GM19043 (cell line): Measurements from ENCODE around the gene SH2D3A.
"Not testable (repeated sequence)": the region's sequence is repeated elsewhere in the genome, so short reads cannot be mapped to it uniquely, and the experiment has no call there.

Experiments
- ATAC-seq: cut with Tn5 transposase; IDR thresholded peaks from one replicate; pipeline ENCODE4 v1.9.1; 2021; ENCODE audit warnings: low read depth; ENCODE audit not compliant: unreplicated experiment

SH2D3A gene

GRCh38 chr19:6762253-6762797, 4.9 kb downstream of the SH2D3A start:
- not testable (repeated sequence) for ATAC-seq

DNA sequence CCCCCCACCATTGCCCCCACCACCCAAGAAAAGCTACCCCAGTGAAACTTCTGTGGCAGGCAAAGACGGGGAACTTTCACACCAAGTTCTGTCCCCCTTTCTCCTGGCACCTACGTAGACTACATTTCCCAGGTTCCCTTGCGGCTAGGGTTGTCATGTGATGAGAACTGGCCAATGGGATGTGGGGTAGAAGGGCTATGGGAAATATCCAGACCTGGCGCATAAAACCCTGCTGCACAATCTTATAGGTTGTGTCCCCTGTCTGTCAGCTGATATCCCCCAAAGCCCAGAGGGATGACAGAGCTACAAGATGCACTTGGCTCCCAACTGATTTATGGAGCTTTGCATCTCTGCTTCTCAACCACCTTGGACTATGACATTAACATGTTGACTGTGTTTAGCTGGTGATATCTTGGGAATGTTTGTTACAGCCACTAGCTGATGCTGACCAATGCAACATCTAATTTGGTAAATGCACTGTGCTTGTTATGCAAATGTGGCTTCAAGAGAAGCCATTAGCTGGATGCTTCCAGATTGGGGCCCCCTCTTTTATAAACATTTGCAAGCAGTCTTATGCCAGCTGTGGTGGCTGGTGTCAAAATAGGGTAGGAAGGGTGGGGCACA, 6.1 kb downstream of the SH2D3A start:
- ATAC-seq = no peak

GRCh38 chr19:6760606-6761005, 6.6 kb downstream of the SH2D3A start:
- ATAC-seq = no peak

DNA sequence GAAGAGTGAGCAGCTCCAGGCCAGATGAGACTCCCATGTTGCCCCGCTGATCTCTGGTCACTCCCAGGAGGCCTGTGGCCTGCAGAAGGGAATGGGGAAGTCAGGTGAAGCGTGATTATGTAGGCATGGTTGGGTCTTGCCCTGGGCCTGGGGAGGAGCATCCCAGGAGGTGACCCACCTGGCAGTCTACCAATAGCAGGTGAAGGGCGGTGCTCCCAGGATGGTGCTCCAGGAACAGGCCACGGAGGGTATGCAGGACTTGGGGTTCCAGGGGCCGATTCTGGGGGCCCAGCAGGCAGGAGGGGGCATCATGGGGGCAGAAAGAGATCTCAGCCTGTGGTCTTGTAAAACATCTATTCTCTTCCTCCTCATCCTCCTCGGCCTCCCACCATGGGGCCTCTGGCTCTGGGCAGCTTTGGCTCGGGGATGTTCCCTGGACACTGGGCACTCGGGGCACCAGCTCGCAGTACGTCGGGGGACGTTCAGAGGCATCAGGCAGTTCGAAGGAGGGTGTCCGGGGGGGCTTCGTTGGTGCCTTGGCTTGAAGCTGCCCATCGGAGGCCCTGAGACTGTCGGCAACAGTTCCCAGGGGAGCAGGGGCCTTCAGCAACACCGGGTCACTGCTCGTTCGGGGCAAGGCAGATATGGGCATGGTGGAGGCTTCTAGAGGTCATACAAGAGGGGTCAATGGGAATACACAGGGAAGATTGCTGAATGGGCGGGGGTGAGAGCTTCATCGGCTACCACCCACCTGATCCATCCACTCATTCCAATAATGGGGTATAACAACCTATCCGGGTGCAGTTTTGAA, 12.4 kb downstream of the SH2D3A start:
- ATAC-seq = no peak

DNA sequence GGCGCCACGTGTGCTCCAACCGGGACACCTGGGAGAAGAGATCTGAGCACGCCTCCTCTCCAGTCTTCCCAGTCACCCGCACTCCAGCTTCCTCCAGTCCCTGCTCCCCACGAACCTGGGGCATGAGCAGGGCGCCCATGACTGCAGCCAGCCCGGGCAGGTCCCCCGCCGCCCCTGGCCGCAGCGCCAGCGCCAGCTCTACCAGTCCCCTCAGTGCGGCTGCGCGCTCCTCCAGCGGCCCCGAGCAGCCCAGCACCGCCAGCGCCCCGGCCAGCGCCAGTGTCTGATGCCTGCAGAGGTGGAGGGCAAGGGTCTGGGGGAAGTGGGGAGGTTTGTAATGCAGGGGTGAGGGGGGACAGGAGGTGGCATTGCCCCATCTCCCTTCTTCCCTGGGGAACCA, 13.1 kb downstream of the SH2D3A start:
- no peak for ATAC-seq

GRCh38 chr19:6753178-6754031, 13.8 kb downstream of the SH2D3A start:
- ATAC-seq = peak; percentile 64

GRCh38 chr19:6752256-6753177, 14.7 kb downstream of the SH2D3A start:
- no peak for ATAC-seq

DNA sequence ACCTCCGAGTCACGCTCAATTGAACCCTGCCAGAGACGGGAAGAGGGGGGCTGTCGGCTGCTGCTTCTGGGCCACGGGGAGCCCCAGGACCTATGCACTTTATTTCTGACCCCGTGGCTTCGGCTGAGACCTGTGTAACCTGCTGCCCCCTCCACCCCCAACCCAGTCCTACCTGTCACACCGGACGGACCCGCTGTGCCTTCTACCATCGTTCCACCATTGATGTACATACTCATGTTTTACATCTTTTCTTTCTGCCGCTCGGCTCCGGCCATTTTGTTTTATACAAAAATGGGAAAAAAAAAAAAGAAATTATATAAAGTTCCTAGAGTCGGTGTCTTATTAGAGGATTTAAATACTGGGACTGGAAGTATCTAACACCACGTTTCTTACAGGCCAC, 16.0 kb downstream of the SH2D3A start:
- ATAC-seq = no peak

- ATAC-seq = no peak
These were observed 17.2 kb downstream of the SH2D3A start for GRCh38 chr19:6750062-6750461.

- ATAC-seq = not testable (repeated sequence)
These were observed 18.7 kb downstream of the SH2D3A start for GRCh38 chr19:6748543-6748942.

DNA sequence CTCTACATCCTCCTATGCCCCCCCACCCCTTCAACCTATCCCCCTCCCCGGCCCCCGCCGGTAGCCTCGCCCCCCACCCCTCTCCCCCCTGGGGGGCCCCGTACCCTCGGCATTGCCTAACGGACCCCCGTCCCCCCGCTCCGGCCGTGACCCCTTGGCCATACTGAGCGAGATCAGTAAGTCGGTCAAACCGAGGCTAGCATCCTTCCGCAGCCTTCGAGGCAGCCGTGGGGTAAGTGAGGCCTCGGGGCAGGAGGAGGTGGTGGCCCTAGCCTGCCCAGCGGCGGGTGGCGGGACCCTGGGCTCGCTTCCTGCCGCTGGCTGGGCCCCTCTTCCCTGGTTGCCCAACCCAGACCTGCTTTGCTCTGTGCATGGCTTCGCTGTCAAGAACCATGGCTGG, 21.3 kb downstream of the SH2D3A start:
- ATAC-seq = no peak

DNA sequence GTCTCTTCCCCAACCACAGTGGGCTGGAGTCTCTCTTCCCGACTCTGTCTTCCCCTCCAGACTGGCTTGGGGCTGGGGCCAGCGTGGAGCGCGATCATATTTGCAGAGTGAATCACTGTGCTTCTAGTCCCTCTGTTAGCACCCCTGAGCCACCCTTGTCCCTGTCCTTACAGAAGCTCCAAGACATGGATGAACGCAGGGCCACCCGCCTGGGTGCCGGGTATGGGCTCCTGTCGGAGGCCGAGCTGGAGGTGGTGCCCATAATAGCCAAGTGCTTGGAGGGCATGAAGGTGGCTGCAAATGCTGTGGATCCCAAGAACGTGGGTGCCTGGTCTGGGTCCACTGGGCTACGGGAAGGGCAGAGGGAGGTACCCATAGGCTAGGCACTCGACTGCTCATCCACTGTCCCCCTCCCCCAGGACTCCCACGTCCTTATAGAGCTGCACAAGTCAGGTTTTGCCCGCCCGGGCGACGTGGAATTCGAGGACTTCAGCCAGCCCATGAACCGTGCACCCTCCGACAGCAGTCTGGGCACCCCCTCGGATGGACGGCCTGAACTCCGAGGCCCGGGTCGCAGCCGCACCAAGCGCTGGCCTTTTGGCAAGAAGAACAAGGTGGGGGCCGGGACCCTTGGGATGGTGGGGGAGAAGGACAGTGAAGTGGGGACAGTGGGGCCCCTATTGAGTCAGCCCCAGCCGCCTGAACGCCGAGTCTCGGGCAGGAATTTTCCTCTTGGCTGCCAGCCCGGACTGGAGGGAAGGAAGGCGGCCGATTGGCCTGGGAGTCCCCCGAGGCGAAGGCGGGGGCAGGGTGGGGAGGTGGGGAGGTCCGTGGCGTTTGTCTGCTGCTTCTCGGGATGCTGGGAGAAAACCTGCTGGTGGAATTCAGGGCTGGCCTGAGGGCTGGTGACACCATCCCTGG, 22.6 kb downstream of the SH2D3A start:
- ATAC-seq = no peak

DNA sequence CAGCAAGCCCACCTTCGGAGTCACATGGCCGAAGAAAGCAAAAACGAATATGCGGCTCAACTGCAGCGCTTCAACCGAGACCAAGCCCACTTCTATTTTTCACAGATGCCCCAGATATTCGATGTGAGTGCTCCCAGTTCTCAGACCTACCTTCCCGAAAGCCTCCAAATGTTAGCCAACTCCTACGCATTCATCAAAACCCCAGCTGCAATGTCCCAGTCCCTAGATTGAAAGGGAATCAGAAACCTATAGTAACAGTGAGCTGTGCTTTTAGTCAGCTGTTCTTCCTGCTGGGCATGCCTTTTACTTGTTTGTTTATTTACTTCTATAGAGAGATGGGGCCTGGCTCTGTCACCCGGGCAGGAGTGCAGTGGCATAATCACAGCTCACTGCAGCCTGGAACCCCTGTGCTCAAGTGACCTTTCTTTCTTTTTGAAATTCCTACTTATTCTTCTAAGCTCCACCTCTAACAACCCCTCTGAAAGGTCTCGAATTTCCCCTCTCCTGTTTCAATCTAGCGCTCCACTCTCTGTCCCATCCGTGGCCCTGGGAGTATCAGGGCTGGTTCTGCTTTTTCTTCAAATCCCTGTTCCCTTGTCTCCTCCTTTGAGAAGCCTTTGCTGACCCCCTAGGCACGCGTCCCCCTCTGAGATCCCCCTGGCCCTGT, 23.4 kb downstream of the SH2D3A start:
- no peak for ATAC-seq

DNA sequence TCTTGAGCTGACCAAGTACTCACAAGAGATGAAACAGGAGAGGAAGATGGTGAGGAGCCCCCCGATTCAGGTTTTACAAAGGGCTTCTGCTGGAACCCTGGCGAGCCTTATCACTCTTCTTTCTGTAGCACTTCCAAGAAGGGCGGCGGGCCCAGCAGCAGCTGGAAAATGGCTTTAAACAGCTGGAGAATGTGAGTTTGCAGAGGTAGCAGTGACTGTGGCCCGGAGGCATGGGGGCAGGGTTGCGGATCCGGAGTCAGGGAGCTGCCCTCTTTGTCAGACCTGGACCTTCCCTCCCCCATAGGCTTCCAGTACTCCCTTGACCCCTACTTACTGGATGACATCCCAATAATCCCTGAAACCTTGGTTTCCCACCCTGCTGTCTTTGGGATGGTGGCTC, 24.2 kb downstream of the SH2D3A start:
- ATAC-seq = no peak

- no peak for ATAC-seq
These were observed 26.5 kb downstream of the SH2D3A start for GRCh38 chr19:6740589-6741343.

DNA sequence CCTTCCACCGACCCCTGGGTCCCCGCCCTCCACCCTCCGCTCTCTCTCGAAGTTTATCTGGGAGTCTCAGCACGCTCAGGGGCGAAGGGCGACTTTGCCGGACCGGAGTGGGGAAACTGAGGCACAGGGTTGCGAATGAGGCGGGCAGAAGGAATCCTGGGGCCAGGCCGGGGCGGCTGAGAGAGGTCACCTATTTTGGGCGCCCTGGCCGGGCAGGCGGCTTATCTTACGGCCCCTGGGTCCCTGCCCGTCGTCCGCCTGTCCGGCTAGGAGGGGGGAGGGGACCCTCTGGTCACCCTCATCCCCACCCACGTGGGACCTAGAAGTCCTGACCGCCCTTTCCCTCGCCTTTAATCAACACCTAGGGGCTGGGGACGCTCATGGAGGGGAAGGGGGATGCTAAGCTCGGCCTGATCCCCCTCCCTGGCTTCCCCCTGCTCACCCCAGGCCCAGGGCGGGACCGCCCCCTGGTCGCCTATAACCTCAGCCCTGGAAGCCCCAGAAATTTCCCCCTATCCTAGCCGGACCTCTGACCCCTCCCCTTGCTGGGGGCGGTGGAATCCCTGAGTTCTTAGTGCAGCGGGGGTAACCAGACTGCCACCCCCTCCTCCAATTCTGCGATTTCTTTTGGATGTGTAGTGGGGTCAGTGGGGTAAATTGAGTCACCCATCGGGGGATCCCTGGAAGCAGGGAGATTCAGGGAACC, 27.2 kb downstream of the SH2D3A start:
- no peak for ATAC-seq

DNA sequence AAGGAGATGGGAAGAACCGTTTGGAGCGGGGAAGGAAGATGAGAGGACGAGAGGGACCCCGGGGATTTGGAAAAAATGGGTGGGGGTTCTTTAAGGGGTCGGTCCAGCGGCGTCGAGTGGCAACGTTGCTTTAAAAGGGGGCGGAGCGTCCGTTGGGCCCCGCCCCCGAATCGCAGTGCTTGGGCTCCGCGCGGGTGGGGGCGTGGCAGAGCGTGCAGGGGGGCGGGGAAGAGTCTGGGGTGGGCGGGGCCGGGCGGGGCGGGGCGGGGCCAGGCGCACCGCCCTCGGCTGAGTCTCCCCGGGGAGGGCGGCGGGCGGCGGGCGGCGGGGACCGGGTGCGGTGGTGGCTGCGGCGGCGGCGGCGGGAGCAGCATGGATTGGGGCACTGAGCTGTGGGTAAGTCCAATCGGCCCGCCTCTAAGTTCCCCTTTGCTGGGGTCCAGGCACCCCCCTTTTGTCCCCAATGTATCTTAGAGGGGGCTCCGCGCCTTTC, 27.8 kb downstream of the SH2D3A start, which contains the start of gene TRIP10:
Gene TRIP10 (plus strand): TSS at position 291 of the 493 bp plus-strand sequence. CDS start 82 bp downstream, at position 373.
- no peak for ATAC-seq
